Measurements from ENCODE around the gene TSPAN16. TPM values are rescaled to one million over a fixed set of nuclear protein-coding genes. Genes with fewer than 3 reads are reported as not detected.

TSPAN16 gene
- total RNA-seq, 4 donors from 2014 or later, result not detected

DNA sequence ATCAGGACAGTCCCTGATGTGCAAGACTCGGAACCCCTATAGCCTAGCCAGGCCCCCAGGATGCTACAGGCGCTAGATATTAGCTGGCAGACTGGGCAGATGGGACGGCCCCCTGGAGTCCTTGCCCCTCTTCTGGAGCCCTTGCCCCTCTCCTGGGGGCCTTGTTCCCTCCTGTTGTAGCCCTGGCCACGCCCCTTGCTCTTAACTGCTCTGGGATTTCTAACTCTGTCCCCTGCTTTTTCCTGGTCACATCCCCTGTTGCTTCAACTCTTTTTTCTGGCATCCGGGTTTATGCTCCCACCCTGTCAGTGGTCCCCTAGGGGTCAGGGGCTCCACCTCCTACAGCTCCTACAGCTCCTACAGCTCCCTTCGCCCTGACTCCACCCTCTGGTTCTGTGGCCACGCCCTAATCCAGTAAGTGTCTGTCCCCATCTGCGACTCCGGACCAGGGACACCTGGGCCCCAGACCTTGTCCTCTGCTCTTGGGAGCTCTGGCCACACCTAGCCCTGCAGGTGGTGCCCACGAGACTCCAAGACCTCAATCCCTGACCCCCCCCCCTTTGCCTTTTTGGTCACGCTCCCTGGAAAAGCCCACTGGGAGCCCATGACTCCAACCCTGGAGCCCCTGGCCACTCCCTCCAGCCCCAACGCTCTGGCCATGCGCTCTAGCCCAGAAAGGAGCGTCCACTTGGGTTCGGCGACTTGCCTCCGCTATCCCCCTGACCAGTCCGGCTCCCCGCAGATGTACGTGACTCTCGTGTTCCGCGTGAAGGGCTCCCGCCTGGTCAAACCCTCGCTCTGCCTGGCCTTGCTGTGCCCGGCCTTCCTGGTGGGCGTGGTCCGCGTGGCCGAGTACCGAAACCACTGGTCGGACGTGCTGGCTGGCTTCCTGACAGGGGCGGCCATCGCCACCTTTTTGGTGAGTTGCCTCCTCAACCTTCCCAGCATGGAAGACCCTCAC lies 66.1 kb downstream of the TSPAN16 start:
- Histone ChIP-seq H3K36me3 (peaks cover 0 to 56% (median 0%) of the 10 kb centered on the region in 3 donors), H3K4me1 (peaks cover 0 to 25% (median 0%) of the 10 kb centered on the region in 3 donors), H3K9me3 (no peaks in the 10 kb centered on the region), H3K4me3 (no peak overlapping the region), H3K27me3 (no peaks in the 10 kb centered on the region), H3K27ac (no peak overlapping the region)
- no peak for DNase-seq
- 84 to 86% methylated on average over 13 to 34 of the region's 35 CpGs for WGBS, 2 donors
- intact Hi-C loops (cut with DNase I), result no loop called here
- TF ChIP-seq, protein P1, sequence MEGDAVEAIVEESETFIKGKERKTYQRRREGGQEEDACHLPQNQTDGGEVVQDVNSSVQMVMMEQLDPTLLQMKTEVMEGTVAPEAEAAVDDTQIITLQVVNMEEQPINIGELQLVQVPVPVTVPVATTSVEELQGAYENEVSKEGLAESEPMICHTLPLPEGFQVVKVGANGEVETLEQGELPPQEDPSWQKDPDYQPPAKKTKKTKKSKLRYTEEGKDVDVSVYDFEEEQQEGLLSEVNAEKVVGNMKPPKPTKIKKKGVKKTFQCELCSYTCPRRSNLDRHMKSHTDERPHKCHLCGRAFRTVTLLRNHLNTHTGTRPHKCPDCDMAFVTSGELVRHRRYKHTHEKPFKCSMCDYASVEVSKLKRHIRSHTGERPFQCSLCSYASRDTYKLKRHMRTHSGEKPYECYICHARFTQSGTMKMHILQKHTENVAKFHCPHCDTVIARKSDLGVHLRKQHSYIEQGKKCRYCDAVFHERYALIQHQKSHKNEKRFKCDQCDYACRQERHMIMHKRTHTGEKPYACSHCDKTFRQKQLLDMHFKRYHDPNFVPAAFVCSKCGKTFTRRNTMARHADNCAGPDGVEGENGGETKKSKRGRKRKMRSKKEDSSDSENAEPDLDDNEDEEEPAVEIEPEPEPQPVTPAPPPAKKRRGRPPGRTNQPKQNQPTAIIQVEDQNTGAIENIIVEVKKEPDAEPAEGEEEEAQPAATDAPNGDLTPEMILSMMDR (IDR thresholded peaks at IDR 0.05), result no peak
- TF ChIP-seq POLR2A (IDR thresholded peaks at IDR 0.05), result no peak

DNA sequence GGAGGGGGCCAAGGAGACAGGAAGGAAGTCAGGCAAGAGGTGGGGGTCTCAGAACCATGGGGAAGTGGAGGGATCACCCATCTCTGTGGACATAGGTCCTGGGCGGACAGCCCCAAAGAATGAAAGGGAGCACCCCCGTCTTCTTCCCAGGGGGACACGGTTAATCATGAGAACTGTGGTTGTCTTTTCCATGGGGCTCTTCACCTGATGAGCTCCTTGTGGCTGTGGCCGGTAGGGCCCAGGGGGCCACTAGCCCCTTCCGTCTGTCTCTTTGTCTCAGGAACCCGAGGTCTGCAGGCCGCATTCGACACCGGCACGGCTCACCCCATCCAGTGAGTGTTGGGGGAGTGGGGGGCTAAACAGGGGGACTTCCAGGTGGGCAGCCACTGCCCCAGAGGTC lies 67.9 kb downstream of the TSPAN16 start:
- Histone ChIP-seq H3K36me3 (peaks cover 0 to 70% (median 0%) of the 10 kb centered on the region in 3 donors), H3K27ac (no peak overlapping the region), H3K9me3 (no peaks in the 10 kb centered on the region), H3K27me3 (no peaks in the 10 kb centered on the region), H3K4me1 (peaks cover 0 to 25% (median 0%) of the 10 kb centered on the region in 3 donors), H3K4me3 (no peak overlapping the region)
- 71 to 90% methylated on average over 3 of the region's 10 CpGs for WGBS, 2 donors
- no peak for DNase-seq
- intact Hi-C loops (cut with DNase I), result no loop called here
- TF ChIP-seq, protein P1 (IDR thresholded peaks at IDR 0.05), result no peak
- TF ChIP-seq POLR2A (IDR thresholded peaks at IDR 0.05), result no peak

DNA sequence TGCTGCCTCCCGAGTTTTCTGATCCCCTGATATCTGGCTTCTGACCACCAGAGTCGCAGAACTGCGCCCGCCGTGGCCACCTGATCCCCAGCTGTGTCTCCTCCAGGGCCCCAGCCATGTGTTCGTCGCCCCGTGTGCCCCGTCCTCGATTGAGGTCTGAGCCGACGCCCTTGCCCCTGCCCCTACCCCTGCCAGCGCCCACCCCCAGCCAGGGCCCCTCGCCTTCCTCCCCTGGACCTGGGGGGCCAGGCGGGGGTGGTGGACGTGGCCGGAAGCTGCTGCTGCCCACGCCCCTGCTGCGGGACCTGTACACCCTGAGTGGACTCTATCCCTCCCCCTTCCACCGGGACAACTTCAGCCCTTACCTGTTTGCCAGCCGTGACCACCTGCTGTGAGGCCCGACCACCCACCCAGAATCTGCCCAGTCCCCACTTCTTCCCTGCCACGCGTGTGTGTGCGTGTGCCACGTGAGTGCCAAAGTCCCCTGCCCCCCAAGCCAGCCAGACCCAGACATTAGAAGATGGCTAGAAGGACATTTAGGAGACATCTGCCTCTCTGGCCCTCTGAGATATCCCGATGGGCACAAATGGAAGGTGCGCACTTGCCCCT lies 68.4 kb downstream of the TSPAN16 start:
- no peak for DNase-seq

DNA sequence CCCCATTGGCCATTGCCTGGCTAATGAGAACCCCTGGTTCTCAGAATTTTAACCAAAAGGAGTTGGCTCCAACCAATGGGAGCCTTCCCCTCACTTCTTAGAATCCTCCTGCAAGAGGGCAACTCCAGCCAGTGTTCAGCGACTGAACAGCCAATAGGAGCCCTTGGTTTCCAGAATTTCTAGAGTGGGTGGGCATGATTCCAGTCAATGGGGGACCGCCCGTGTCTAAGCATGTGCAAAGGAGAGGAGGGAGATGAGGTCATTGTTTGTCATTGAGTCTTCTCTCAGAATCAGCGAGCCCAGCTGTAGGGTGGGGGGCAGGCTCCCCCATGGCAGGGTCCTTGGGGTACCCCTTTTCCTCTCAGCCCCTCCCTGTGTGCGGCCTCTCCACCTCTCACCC lies 69.0 kb downstream of the TSPAN16 start:
- Histone ChIP-seq H3K27ac (no peak overlapping the region), H3K36me3 (peaks cover 0 to 69% (median 0%) of the 10 kb centered on the region in 3 donors), H3K9me3 (no peaks in the 10 kb centered on the region), H3K27me3 (no peaks in the 10 kb centered on the region), H3K4me1 (peaks cover 0 to 15% (median 0%) of the 10 kb centered on the region in 3 donors), H3K4me3 (no peak overlapping the region)
- no peak for DNase-seq
- intact Hi-C loops (cut with DNase I), result no loop called here
- TF ChIP-seq POLR2A (IDR thresholded peaks at IDR 0.05), result no peak
- TF ChIP-seq, protein P1 (IDR thresholded peaks at IDR 0.05), result no peak
- 62 to 68% methylated on average over 4 to 5 of the region's 5 CpGs for WGBS, 2 donors

More for the DNA sequence above, 68.4 kb downstream of the TSPAN16 start:
- WGBS, 2 donors, result 87 to 91% methylated on average over 4 to 8 of the region's 28 CpGs
- H3K36me3 ChIP-seq, result peaks cover 0 to 68% (median 0%) of the 10 kb centered on the region in 3 donors
- TF ChIP-seq, protein P1 (IDR thresholded peaks at IDR 0.05), result no peak
- TF ChIP-seq POLR2A (IDR thresholded peaks at IDR 0.05), result no peak
- peaks cover 0 to 21% (median 0%) of the 10 kb centered on the region in 3 donors for H3K4me1 ChIP-seq
- no peak overlapping the region for H3K27ac ChIP-seq
- H3K4me3 ChIP-seq, result no peak overlapping the region
- H3K9me3 ChIP-seq, result no peaks in the 10 kb centered on the region
- intact Hi-C loops (cut with DNase I), result no loop called here
- H3K27me3 ChIP-seq, result no peaks in the 10 kb centered on the region

Other genes with a start within 250 kb of the TSPAN16 start
- 100 to 1,000 TPM in 3 of 4 donors, 10 to 100 TPM in 1; 58.9 to 207 (median 149) TPM for gene LDLR, start 206.7 kb upstream of the TSPAN16 start, total RNA-seq
- gene SPC24, start 140.4 kb upstream of the TSPAN16 start, total RNA-seq, result 10 to 100 TPM in 1 of 4 donors, 1 to 10 TPM in 3; 2.9 to 10.9 (median 6.3) TPM
- 100 to 1,000 TPM in 1 of 4 donors, 10 to 100 TPM in 3; 29.3 to 287 (median 57.1) TPM for gene KANK2, start 98.6 kb upstream of the TSPAN16 start, total RNA-seq
- not detected for gene ANGPTL8, start 56.5 kb upstream of the TSPAN16 start, total RNA-seq
- gene DOCK6, start 33.6 kb upstream of the TSPAN16 start, total RNA-seq, result 10 to 100 TPM; 19.7 to 94.0 (median 33.3) TPM
- gene RAB3D, start 43.5 kb downstream of the TSPAN16 start, total RNA-seq, result 10 to 100 TPM; 55.9 to 90.4 (median 73.8) TPM
- 100 to 1,000 TPM in 2 of 4 donors, 10 to 100 TPM in 2; 80.1 to 173 (median 129) TPM for gene TMEM205, start 50.1 kb downstream of the TSPAN16 start, total RNA-seq
- 10 to 100 TPM in 1 of 4 donors, 1 to 10 TPM in 3; 5.7 to 17.7 (median 8.0) TPM for gene CCDC159, start 50.4 kb downstream of the TSPAN16 start, total RNA-seq
- gene PLPPR2, start 59.3 kb downstream of the TSPAN16 start, total RNA-seq, result 10 to 100 TPM in 1 of 4 donors, 1 to 10 TPM in 3; 5.1 to 14.2 (median 9.7) TPM
- gene SWSAP1, start 78.5 kb downstream of the TSPAN16 start, total RNA-seq, result 1 to 10 TPM; 1.0 to 2.9 (median 1.3) TPM
- gene EPOR, start 88.2 kb downstream of the TSPAN16 start, total RNA-seq, result 1 to 10 TPM in 2 of 4 donors, under 1 TPM in 2; 0.35 to 6.2 (median 1.0) TPM
- gene RGL3, start 123.2 kb downstream of the TSPAN16 start, total RNA-seq, result 1 to 10 TPM in 1 of 4 donors, under 1 TPM in 3; 0.22 to 1.9 (median 0.45) TPM
- 1 to 10 TPM in 1 of 4 donors, under 1 TPM in 1, not detected in 2; 0.19 to 8.8 TPM for gene ODAD3, start 139.0 kb downstream of the TSPAN16 start, total RNA-seq
- 100 to 1,000 TPM in 1 of 4 donors, 10 to 100 TPM in 3; 64.1 to 107 (median 99.1) TPM for gene PRKCSH, start 139.5 kb downstream of the TSPAN16 start, total RNA-seq
- gene ELAVL3, start 184.9 kb downstream of the TSPAN16 start, total RNA-seq, result not detected
- gene ZNF653, start 209.7 kb downstream of the TSPAN16 start, total RNA-seq, result 10 to 100 TPM in 1 of 4 donors, 1 to 10 TPM in 3; 3.6 to 10.2 (median 5.0) TPM
- gene ECSIT, start 233.0 kb downstream of the TSPAN16 start, total RNA-seq, result 10 to 100 TPM; 41.4 to 47.1 (median 43.1) TPM
- gene CNN1, start 242.7 kb downstream of the TSPAN16 start, total RNA-seq, result 100 to 1,000 TPM in 1 of 4 donors, 10 to 100 TPM in 3; 20.4 to 437 (median 45.0) TPM

Measured in esophagus squamous epithelium (tissue), 5 donors.